Panc1 (cell line): ENCODE results near the gene AP3M1.

Experiments
- POLR2AphosphoS5 ChIP-seq: IDR thresholded peaks from 2 replicates; pipeline ENCODE4 v1.6.1; 2012; ENCODE audit warnings: mild to moderate bottlenecking, low read depth, low read length, moderate library complexity
- SIN3A ChIP-seq: IDR thresholded peaks from 2 replicates; pipeline ENCODE4 v1.6.1; 2012; ENCODE audit warnings: low read depth, mild to moderate bottlenecking, low read length, moderate library complexity, borderline replicate concordance; ENCODE audit not compliant: insufficient read depth
- TF ChIP-seq, protein P1 (sequence below): fragments of 450-650 bp; IDR thresholded peaks from 2 replicates; pipeline ENCODE4 v1.5.1; 2017; ENCODE audit warnings: mild to moderate bottlenecking
- TF ChIP-seq, protein P2 (sequence below), 2 experiments: IDR thresholded peaks; 2 replicates each; pipeline ENCODE4 v1.6.1; 2011 to 2012; ENCODE audit warnings: low read depth in 2 of 2, control low read depth in 1 of 2, low read length in 1 of 2, mild to moderate bottlenecking in 1 of 2, moderate library complexity in 1 of 2; ENCODE audit not compliant: insufficient read depth in 1 of 2

DNA sequence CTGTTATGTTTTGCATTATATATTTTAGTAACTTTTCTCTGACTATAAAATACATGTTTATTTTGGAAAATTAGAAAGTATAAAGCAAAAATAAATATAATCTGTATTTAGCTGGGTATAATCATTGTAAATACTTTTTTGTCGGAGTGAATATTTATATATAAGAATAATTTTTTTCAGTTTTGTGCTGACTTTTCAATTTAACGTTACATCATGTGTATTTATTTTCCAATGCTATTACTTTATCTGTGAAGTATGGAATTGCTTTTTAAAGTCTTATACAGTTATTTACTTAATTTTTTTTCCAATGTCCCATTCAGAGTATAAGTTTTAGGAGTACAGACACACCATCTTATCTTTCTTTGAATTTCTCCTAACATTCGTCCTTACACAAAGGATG is 15.2 kb downstream of the AP3M1 start:
- TF ChIP-seq, protein P1, sequence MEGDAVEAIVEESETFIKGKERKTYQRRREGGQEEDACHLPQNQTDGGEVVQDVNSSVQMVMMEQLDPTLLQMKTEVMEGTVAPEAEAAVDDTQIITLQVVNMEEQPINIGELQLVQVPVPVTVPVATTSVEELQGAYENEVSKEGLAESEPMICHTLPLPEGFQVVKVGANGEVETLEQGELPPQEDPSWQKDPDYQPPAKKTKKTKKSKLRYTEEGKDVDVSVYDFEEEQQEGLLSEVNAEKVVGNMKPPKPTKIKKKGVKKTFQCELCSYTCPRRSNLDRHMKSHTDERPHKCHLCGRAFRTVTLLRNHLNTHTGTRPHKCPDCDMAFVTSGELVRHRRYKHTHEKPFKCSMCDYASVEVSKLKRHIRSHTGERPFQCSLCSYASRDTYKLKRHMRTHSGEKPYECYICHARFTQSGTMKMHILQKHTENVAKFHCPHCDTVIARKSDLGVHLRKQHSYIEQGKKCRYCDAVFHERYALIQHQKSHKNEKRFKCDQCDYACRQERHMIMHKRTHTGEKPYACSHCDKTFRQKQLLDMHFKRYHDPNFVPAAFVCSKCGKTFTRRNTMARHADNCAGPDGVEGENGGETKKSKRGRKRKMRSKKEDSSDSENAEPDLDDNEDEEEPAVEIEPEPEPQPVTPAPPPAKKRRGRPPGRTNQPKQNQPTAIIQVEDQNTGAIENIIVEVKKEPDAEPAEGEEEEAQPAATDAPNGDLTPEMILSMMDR, result no peak
- TF ChIP-seq SIN3A (no peak), POLR2AphosphoS5 (no peak)
- TF ChIP-seq, protein P2, sequence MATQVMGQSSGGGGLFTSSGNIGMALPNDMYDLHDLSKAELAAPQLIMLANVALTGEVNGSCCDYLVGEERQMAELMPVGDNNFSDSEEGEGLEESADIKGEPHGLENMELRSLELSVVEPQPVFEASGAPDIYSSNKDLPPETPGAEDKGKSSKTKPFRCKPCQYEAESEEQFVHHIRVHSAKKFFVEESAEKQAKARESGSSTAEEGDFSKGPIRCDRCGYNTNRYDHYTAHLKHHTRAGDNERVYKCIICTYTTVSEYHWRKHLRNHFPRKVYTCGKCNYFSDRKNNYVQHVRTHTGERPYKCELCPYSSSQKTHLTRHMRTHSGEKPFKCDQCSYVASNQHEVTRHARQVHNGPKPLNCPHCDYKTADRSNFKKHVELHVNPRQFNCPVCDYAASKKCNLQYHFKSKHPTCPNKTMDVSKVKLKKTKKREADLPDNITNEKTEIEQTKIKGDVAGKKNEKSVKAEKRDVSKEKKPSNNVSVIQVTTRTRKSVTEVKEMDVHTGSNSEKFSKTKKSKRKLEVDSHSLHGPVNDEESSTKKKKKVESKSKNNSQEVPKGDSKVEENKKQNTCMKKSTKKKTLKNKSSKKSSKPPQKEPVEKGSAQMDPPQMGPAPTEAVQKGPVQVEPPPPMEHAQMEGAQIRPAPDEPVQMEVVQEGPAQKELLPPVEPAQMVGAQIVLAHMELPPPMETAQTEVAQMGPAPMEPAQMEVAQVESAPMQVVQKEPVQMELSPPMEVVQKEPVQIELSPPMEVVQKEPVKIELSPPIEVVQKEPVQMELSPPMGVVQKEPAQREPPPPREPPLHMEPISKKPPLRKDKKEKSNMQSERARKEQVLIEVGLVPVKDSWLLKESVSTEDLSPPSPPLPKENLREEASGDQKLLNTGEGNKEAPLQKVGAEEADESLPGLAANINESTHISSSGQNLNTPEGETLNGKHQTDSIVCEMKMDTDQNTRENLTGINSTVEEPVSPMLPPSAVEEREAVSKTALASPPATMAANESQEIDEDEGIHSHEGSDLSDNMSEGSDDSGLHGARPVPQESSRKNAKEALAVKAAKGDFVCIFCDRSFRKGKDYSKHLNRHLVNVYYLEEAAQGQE (IDR thresholded peaks at IDR 0.05; ENCODE audit: insufficient read depth in 1 of 2, low read depth in 2 of 2, low read length in 1 of 2), result no peak
